Measurements from ENCODE around the gene ERBB2. TPM values are rescaled to one million over a fixed set of nuclear protein-coding genes. Genes with fewer than 3 reads are reported as not detected.
"Not testable (repeated sequence)": the region's sequence is repeated elsewhere in the genome, so short reads cannot be mapped to it uniquely, and the experiment has no call there.

The ERBB2 gene
- total RNA-seq, 2 donors from 2014 or later, result 73.5 to 85.5 TPM

DNA sequence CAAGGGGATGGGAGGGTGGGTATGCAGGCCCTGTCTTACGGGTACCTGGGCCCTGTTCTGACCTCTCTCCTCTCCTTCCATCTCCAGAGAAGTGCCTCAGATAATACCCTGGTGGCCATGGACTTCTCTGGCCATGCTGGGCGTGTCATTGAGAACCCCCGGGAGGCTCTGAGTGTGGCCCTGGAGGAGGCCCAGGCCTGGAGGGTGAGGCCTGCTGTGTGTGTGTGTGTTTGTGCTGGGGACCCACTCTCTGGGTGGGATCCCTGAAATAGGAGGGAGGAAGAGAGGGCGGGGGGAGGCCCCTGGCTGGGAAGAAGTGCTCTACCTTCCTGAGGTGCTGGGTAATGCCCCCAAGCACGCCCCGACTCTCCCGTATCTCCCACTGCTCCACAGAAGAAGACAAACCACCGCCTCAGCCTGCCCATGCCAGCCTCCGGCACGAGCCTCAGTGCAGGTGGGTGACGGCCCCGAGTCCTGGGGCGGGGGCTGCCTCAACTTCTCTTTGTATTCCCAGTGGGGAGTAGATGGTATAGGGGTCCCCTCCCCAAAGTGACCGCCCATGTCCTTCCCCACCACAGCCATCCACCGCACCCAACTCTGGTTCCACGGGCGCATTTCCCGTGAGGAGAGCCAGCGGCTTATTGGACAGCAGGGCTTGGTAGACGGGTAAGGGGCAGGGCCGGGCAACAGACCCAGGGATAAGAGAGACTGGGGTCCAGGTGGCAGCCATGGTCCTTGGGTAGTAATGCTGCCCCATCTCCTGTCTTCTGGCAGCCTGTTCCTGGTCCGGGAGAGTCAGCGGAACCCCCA, 45.7 kb downstream of the ERBB2 start:
- H3K27ac ChIP-seq, result no peak overlapping the region
- H3K36me3 ChIP-seq, result no peaks in the 10 kb centered on the region
- no peaks in the 10 kb centered on the region for H3K27me3 ChIP-seq
- H3K4me3 ChIP-seq, result no peak overlapping the region
- H3K9me3 ChIP-seq, result no peaks in the 10 kb centered on the region
- TF ChIP-seq, protein P1, sequence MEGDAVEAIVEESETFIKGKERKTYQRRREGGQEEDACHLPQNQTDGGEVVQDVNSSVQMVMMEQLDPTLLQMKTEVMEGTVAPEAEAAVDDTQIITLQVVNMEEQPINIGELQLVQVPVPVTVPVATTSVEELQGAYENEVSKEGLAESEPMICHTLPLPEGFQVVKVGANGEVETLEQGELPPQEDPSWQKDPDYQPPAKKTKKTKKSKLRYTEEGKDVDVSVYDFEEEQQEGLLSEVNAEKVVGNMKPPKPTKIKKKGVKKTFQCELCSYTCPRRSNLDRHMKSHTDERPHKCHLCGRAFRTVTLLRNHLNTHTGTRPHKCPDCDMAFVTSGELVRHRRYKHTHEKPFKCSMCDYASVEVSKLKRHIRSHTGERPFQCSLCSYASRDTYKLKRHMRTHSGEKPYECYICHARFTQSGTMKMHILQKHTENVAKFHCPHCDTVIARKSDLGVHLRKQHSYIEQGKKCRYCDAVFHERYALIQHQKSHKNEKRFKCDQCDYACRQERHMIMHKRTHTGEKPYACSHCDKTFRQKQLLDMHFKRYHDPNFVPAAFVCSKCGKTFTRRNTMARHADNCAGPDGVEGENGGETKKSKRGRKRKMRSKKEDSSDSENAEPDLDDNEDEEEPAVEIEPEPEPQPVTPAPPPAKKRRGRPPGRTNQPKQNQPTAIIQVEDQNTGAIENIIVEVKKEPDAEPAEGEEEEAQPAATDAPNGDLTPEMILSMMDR (IDR thresholded peaks at IDR 0.05), result no peak
- peaks cover 0 to 16% of the 10 kb centered on the region in 2 donors for H3K4me1 ChIP-seq
- DNase-seq (ENCODE audit: low spot score), result no peak

DNA sequence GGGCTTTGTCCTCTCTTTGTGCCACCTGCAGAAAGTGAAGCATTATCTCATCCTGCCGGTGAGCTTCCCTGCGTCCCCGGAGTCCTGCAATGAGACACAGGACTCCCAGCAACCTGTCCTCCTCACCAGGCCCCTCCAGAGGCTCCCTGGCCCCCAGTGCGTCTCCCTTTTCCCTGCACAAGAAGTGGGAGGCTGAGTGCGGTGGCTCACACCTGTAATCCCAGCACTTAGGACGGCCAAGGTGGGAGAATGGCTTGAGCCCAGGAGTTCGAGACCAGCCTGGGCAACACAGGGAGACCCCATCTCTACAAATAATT, 46.2 kb downstream of the ERBB2 start:
- H3K4me1 ChIP-seq, result peaks cover 0 to 14% of the 10 kb centered on the region in 2 donors
- H3K27ac ChIP-seq, result no peak overlapping the region
- TF ChIP-seq, protein P1 (IDR thresholded peaks at IDR 0.05), result no peak
- no peaks in the 10 kb centered on the region for H3K27me3 ChIP-seq
- no peak overlapping the region for H3K4me3 ChIP-seq
- H3K36me3 ChIP-seq, result no peaks in the 10 kb centered on the region
- no peak for DNase-seq (ENCODE audit: low spot score)
- H3K9me3 ChIP-seq, result no peaks in the 10 kb centered on the region

DNA sequence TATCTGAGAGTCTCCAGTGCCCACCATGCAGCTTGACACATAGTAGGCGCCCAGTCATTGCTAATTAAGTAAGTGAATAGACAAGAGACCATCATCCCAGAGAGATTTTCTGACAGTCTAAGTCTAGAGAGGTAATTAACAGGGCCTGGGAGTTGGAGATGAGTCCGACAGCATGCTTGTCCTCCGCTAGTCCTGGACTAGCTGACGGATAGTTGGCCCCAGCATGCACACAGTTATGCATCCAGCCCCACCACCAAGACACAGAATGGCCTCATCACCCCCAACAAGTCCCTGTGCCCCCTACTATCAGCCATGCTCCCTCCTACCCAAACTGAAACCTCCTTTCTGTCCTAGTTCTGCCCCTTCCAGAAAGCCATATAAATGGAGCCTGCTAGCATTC, 47.9 kb downstream of the ERBB2 start:
- no peaks in the 10 kb centered on the region for H3K9me3 ChIP-seq
- no peaks in the 10 kb centered on the region for H3K36me3 ChIP-seq
- H3K27me3 ChIP-seq, result no peaks in the 10 kb centered on the region
- H3K4me1 ChIP-seq, result peaks cover 0 to 10% of the 10 kb centered on the region in 2 donors
- no peak overlapping the region for H3K4me3 ChIP-seq
- no peak overlapping the region for H3K27ac ChIP-seq
- TF ChIP-seq, protein P1 (IDR thresholded peaks at IDR 0.05), result no peak
- DNase-seq (ENCODE audit: low spot score), result no peak

DNA sequence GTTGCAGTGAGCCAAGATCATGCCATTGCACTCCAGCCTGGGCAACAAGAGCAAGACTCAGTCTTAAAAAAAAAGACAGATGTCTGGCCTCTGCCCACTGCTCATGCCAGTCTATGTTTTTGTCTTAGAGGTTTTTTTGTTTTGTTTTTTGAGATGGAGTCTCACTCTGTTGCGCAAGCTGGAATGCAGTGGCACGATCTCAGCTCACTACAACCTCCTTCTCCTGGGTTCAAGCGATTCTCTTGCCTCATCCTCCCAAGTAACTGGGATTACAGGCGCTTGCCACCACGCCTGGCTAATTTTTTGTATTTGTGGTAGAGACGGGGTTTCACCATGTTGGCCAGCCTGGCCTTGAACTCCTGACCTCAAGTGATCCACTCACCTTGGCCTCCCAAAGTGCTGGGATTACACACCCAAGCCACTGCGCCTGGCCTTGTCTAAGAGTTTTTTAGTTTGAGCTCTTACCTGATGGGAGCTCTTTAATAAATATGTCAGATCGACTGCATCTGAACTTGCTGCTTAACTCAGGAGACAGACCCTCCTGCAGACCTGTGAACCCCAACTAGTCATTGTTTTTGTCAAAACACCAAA, 48.7 kb downstream of the ERBB2 start:
- H3K4me1 ChIP-seq, result peaks cover 0 to 18% of the 10 kb centered on the region in 2 donors
- H3K36me3 ChIP-seq; H3K27me3 ChIP-seq; H3K27ac ChIP-seq; DNase-seq (ENCODE audit: low spot score); H3K9me3 ChIP-seq; H3K4me3 ChIP-seq: not testable (repeated sequence)

DNA sequence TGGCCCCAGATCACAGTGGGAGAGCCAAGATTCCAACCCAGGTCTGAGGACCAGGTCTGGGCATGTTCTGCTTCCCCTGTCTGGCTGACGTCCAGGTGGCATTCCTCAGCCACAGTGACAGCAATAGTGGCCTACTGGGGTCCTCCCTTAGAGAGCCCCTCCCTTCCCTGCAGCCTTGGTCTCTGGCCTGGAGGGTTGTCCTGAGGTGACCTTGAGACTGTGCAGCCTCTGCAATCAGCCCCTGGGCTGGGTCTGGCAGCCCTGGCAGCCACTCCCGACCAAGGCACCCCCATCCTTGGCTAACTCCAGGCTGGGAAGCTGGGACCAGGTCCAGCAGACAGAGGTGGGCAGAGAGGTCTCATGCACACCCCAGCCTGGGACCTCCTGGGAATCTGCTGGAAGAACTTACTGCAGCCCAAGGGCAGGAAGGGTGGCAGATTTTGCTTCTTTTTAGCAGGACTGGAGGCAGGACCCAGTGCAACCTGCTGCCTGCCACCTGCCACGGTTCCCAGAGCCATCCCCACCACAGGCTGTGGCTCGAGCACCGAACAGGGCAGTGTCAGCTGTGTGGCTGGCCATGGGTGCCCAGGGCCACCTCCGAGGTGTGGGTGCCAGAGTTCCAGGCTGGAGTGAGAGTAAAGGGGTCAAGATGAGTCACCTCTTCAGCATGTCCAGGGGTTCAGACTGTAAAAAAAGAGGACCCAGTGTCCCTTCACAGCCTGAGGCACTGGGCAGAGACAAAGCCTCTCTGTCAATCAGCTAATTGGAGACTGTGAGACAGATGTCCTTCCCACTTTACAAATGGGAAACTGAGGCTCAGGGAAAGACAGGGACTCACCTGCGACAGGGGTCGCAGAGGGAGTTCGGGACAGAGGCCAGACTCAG, 50.5 kb downstream of the ERBB2 start:
- Histone ChIP-seq H3K36me3 (no peaks in the 10 kb centered on the region), H3K9me3 (no peaks in the 10 kb centered on the region), H3K4me3 (no peak overlapping the region), H3K4me1 (peaks cover 0 to 28% of the 10 kb centered on the region in 2 donors), H3K27me3 (no peaks in the 10 kb centered on the region), H3K27ac (no peak overlapping the region)
- TF ChIP-seq, protein P1 (IDR thresholded peaks at IDR 0.05), result no peak
- DNase-seq (ENCODE audit: low spot score), result no peak

DNA sequence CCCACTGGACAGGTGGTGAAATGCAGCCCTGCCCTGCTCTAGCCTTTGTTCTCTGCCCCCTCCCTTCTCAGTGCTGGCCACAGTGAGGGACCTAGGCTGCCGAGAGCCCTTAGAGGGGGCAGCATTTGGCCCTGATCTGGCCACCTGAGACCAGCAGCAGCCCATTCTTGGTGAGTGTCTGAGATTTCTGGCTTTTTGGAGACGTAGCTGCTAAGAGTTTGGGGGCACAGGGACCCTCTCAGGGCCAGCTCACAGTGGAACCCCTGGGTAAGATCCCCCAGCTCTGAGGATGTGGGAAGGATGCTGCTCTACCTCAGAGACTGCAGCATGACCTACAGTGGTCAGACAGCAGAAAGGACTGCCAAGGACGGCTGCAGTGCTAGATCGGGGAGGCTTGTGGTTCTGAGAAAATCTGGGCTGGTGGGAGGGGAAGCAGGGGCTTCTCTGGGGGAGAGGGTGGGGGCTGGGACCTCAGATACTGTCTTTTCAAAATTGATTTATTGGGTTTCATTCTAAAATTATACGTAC, 51.2 kb downstream of the ERBB2 start:
- H3K27ac ChIP-seq, result no peak overlapping the region

More for the DNA sequence above, 51.2 kb downstream of the ERBB2 start:
- H3K27me3 ChIP-seq, result no peaks in the 10 kb centered on the region
- H3K4me1 ChIP-seq, result peaks cover 0 to 28% of the 10 kb centered on the region in 2 donors
- H3K4me3 ChIP-seq, result no peak overlapping the region
- H3K9me3 ChIP-seq, result no peaks in the 10 kb centered on the region
- H3K36me3 ChIP-seq, result no peaks in the 10 kb centered on the region
- no peak for DNase-seq (ENCODE audit: low spot score)
- TF ChIP-seq, protein P1 (IDR thresholded peaks at IDR 0.05), result no peak

Data from right atrium auricular region (tissue), 2 donors.